M059J (cell line): Measurements from ENCODE around the gene ADAM19. TPM values are rescaled to one million over a fixed set of nuclear protein-coding genes. Genes with fewer than 3 reads are reported as not detected.

Experiments
- DNase-seq: peaks from one replicate; pipeline ENCODE4 v3.0.0-alpha.2; 2012; ENCODE audit warnings: low read depth
- total RNA-seq: library from RNA; depleted of rRNA; stranded (reverse); fragments of >200 nt; shearing (Covaris generic); gene quantifications from 2 replicates; pipeline ENCODE4 v1.2.3, GENCODE V29; 2014

ADAM19 gene
- total RNA-seq, 1 experiment from 2014 or later: 57.2 TPM

DNA sequence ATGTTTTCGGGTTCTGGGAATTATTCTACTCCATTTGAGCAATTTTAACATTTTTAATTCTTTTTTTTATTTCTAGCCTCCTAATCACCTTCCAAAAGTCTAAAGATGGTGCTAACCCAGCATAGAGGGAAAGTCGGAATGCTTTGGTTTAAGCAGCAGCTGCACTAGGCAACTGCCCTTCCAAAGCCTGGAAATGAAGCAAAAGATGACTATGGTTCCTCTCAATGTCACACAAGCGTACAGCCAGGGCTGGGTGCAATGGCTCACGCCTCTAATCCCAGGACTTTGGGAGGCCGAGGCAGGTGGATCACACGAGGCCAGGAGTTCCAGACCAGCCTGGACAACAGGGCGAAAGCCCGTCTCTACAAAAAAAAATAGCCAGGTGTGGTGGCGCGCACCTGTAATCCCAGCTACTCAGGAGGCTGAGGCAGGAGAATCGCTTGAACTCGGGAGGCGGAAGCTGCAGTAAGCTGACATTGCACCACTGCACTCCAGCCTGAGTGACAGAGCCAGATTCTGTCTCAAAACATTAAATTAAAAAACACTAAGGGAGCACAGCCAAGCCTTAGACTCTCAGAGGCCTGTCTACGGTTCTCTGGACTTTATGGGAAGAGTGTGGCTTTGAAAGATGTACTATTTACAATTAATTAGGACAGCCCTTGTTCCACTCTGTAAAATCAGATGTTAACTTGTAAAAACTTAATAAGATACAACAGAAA is 33.1 kb downstream of the ADAM19 start:
- no peak for DNase-seq

- no peak for DNase-seq
Measured at GRCh38 chr5:157541447-157542118, 34.0 kb downstream of the ADAM19 start.

- peak; percentile 46 for DNase-seq
Measured at GRCh38 chr5:157540707-157541446, 34.7 kb downstream of the ADAM19 start.

GRCh38 chr5:157540124-157540523 is 35.5 kb downstream of the ADAM19 start:
- no peak for DNase-seq

GRCh38 chr5:157539503-157540022 is 36.0 kb downstream of the ADAM19 start:
- DNase-seq: peak; percentile 44

- no peak for DNase-seq
Measured at GRCh38 chr5:157538311-157538710, 37.3 kb downstream of the ADAM19 start.

DNA sequence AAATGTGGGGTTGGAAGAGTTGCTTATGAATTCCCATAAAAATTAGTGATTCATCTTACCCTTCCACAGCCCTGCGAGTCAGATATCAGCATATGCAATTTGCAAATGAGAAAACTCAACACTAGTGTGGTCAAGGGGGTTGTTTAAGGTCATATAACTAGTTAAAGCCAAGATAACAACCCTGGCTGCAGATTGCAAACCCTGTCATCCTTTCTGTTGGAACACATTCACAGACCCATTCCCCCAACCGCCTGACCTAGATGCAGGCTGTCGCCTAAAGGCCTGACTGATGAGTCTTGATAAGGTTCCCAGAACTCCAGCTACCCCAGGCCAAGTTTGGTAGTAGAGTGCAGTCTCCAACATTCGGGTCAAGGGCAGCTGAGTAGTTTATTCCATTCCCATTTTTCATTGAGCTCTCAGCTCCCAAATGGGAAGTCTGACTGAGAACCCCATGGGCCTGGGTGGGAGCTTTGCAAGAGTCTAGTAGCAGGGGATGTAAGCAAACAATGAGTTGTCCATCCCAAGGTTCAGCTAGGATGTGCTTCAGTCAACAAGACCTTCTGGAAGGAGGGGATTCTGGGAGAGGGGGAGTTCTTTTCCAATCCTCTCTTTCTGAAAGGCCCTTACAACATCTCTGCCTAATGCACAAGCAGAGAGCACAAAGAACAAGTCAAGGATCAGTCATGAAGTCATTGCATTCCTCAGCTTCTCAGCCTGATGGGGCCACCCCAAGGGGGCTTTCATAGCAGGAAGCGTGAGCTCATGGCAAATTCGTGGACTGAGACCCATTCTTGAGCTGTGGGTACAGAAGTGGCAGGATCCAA is 40.3 kb downstream of the ADAM19 start:
- DNase-seq: peak; percentile 91

DNA sequence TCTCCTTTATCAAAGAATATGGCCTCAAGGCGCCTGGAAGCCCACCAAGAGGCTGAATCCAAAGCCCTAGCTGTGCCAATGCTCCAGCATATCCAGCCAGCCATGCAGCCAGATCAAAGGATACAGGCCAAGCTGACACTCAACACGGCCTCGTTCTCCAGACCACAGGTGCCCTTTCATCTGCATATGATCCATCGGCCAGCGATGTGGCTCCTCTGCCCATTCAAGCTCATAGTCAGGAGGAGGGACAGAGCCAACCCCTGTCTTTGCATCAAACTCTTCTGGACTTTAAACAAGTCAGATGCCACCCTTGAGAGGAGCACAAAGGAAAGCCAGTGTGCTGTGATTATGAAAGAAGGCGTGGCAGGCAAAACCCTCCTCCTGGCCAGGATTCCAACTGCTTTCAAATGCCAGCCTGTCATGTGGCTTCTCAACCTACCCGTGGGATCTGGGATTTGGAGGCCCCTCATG is 42.5 kb downstream of the ADAM19 start:
- DNase-seq: no peak

DNA sequence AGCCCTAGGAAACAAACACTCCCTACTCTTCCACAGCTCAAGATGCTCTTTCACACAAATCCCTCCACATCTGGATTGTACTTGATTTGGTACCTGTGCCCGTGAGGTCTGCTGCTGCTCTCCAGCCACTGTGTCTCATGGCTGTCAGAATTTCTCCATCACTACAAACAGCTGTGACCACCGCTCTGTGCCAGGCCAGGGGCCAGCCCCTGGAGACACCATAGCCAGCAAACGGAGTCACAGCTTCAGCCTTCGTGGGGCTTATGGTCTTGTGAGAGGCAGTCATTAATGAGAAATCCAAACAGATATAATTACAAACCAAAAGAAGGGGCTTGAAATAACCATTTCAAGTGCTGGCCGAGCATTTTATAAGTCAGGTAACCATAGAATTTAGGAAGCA is 43.6 kb downstream of the ADAM19 start:
- no peak for DNase-seq

GRCh38 chr5:157530226-157530972 is 45.2 kb downstream of the ADAM19 start:
- DNase-seq: no peak

DNA sequence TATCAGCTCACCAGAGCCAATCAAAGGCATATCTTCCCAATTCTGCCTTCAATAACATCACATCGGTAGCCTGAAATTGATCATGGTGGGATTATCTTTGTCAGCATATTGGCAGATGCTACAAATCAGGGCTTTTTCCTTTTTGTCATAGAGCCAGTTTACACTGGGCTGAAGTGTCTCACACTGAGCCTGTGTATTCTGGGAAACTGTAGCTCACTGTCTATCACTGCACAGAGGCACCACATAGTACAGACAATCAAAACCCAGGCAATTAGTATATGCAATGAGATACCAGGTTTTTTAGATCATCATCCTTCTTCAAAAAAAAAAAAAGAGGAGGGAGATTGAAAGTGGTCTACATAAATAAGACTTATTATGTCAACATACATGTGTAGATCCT is 46.6 kb downstream of the ADAM19 start:
- DNase-seq: no peak

GRCh38 chr5:157528036-157528632 is 47.4 kb downstream of the ADAM19 start:
- DNase-seq: no peak

DNA sequence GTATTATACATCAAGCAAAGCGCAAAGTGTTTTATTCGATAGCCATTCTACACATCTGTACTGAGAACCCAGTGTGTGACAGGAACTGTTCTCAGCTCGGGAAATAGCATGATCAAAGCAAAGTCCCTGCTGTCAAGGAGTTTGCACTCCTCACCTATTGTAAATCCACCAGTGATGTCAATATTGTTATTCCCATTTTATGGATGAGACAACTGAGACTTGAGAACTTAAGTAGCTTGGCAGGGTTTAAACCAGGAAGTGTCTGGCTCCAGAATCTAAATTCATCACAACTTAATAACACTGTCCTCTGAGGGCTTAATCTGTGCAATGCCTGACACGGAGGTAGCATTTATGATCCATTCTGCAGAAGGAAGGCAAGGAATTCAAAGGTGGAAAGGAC is 50.7 kb downstream of the ADAM19 start:
- no peak for DNase-seq

GRCh38 chr5:157523976-157524375 is 51.6 kb downstream of the ADAM19 start:
- DNase-seq: no peak

GRCh38 chr5:157521704-157522029 is 53.9 kb downstream of the ADAM19 start:
- DNase-seq: no peak

- DNase-seq: peak; percentile 63
Measured at GRCh38 chr5:157520911-157521703, 54.5 kb downstream of the ADAM19 start.

DNA sequence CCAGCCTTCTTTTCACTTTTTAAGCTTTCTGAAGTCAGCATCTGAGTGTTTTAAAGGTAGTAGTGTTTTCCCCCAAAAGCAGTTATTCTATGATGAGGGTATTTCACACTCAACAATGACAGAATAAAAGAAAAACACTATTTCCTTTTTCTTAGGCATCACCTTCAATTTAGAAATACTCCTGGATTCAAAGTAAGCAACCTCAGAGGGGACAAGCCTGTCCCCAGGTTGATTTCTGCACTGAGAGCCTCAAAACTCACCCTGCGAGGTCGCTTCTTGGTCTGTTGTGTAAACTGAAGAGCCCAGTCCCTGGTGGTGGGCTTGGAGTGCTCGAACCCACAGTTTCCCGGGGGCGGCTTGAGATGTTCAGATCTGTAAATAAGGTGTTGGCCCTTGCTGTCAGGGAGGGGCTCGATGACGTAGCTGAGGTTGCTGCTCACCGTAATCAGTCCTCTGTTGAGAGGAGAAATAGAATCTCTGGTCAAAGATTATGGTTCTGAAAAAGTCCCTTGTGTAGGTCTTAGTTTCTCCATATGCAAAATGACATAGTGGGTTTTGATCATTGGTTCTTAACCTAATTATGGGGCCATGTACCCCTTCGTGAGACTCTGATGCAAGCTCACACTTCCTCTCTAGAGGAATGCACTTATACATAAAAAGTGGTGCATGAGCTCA is 55.9 kb downstream of the ADAM19 start:
- DNase-seq: no peak

GRCh38 chr5:157518963-157519362 is 56.6 kb downstream of the ADAM19 start:
- DNase-seq: no peak
